Stimulated activated CD8-positive, alpha-beta memory T cell treated with anti-CD3 and anti-CD28 coated beads, Interleukin-4, amount 100 ng/mL, for 48 hours (primary cell): Measurements from ENCODE around the gene PID1.

Source experiments
- DNase-seq: peaks from one replicate; pipeline ENCODE4 v3.0.0-alpha.2; 2020

PID1 gene

DNA sequence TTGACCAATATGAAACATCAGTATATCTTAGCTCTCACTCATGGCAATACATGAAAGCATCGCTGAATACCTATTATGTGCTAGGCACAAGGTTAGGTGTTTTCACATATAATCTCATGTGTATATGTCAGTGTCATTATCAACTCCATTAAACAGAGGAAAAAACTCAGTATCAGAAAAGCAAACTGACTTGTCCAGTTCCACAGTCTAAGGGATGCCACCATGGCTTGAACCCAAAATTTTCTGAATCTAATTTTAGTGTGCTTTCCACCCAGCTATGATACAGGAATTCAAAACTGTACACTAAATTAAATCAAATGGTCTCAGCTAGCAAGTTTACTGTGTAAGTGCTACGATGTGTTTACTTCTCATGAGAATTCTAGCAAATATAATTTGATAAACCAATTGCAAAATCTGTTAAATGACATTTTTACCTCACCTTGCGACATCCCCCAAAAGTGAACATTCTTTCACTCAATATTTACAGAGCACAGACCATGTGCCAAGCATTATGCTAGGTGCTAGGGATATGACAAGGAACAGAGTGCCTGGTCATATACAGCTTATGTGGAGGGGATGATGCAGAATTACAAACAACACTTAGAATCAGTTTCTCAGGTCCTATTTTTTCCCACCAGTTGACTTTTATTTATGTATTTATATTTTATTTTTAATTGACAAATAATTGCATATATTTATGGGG, 211.6 kb downstream of the PID1 start:
- DNase-seq, result no peak

DNA sequence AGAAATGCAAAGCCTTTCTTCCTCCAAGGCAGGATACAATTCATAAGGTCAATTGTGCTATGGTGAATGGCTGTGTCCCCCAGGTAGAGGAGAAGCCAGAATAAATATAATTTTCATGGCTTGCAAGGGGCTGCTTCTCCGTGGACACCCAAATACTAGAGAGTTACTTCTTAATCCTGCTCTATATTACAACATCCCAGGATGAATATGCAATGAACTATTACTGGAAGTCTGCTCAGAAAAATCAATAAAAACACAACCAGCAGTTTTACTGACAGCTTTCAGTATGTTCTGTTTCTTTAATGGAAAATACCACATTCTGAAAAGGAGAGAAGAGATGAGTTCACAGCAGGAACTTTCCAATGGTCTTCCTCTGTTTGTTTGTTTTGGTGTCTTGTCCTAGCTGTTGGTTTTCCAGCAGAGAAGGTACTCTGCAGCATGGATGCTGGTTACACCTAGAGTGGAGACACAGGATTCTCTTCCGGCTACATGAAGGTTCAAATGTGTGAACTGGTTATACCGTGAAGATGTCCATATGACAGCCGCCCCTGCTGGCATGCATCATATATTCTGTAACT, 213.0 kb downstream of the PID1 start:
- DNase-seq, result no peak

GRCh38 chr2:229054311-229054710, 216.8 kb downstream of the PID1 start:
- no peak for DNase-seq

GRCh38 chr2:229051798-229052197, 219.3 kb downstream of the PID1 start:
- no peak for DNase-seq

DNA sequence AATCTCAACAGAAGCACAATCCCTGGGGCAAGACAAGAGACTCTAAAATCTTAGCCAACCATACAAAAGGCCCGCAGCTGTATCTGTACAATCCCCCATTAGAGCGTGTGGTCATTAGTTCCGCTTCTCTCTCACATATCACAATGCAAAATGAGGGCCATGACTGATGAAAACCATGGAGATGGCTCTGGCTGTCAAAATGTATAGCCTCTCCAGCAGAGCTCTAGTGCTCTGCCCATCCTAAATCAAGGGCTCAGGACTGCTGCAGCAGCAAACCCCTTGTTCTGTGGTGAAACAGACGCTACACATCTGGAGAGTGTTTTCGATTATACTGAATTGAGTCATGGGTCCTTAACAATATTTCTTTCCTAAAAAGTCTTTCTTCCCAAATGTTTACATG, 221.0 kb downstream of the PID1 start:
- DNase-seq, result no peak

DNA sequence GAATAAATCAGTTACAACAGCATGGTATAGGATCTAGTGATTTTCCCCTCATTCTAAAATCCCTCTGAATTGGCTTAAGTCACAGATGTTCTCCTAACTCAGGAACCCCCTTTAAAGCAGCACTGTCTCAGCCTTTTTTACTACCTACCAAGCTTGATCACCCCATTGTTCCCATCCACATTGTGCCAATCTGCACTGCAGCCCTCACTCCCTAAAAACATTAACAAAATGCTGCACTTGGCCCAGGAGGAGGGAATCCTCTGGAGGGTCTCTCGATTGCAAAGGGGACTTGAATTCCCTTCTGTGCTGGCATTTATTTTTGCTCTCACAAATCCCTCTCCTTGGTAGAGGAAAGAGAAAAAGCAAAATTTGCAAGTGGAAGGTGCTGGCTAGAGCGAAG, 223.0 kb downstream of the PID1 start:
- DNase-seq, result no peak

DNA sequence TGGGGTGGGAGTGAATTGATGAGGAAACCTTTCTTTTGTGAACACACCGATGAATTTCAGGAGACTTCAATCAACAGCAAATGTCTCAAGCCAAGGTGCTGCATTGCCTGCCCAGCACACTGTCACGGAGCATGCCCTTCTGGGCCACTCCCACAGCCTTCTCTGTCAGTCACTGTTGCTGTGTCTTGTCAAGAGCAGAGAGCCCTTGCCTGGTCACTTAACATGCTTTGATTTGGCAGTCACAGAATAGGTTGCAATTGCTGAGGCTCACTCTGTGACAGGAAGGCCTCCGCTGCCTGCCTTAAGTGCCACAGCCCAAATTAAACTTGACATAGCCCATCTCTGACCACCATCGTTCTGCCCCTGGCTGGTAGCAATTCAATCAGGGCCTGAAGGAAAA, 225.4 kb downstream of the PID1 start:
- no peak for DNase-seq

- no peak for DNase-seq
Measured at GRCh38 chr2:229044581-229044980, 226.5 kb downstream of the PID1 start.

DNA sequence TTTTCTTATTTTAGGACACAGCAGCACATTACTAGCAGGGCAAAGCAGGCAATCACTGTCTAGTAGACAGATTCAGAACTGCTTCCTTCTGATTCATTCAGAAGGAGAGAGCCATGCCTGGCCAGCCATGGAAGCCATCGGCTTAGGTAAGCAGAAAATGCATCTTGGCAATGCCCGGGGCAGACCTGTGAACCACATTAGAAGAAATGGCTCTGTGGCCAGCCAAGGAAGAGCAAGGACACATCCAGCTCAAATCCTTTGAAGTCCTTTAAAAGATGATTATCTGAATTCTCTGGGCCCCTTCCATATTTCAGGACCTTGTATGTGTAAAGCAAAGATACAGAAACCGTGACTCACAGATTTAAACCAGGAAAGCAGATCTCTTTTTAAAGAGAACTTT, 227.4 kb downstream of the PID1 start:
- no peak for DNase-seq

DNA sequence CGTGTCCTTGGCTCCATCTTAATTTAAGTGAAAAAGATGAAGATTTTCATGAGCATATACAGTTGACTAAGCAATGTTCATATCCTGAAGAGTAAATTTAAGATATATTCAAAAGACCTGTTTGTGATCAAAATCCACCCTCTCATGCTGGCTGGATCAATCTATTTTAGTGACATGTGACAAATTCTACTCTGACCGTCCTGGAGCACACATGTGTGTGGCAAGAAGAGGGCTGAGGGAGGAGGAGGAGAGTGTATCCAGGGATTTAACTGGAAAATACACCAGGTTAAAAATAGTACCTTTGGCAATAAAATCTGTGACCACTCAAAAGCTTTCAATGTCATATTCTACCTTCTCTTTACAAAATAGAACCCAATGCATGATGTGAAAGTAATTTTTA, 228.7 kb downstream of the PID1 start:
- DNase-seq, result no peak

DNA sequence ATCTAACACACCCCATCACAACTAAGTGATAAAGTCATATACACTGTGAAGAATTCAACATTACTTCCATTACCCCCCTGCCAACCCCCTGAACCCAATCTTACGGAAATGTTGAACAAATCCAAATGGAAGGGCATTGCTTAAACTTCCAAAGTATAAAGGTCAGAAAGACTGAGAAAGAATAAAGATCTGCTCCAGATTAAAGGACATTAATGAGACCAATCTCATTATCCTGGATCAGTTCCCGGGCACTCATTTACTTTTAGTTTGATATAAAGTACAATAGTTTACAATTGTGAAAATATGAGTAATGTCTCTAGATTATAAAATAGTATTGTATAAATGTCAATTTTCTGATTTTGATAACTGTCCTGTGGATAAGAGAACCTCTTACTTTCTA, 229.4 kb downstream of the PID1 start:
- DNase-seq, result no peak

DNA sequence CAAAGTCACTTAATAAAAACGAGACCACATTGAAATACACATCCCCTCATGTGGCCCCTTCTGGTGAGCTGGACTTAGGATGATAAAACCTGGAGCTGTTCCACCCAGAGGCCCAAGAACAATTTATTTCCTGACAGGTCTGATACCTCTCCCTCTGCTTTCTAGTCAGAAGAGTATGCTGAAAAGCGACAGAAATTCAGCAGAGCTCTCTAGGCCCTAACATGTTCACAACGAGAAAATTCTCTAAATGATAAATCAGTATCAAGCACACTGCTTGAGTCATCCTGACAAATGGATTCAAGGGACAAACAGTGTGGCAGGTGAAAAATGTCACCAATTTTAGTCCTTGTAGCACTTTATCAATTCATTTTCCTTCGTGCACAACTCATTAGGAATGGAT, 233.5 kb downstream of the PID1 start:
- DNase-seq, result no peak

GRCh38 chr2:229033816-229034215, 237.3 kb downstream of the PID1 start:
- no peak for DNase-seq

DNA sequence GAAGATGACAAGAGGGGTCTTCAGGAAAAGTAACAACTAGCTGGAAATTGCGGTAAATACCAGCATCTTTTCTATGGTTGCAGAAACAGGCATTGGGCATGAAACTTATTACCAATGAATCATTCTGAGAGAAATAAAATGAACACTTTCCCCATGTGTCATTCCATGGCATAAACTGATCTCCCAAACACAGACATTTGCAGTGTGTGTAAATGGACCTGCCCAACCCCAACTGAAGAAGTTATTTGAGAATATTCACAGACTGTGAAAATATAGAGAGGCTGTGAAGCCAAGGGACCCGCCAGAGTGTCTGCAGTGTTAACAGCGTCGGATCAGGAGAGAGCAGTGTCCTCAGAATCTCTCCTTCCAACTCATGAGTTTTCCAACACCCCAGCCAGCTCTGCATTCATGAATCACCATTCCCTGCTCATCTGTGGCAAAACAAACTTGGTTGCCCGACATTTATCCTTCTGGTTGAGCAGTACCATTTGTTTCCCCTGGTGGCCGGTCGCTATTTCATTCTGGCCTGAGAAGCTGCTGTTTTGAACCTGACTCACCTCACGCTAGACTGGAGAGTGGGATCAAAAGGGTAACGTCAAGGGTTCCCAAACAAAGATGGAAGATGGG, 238.4 kb downstream of the PID1 start:
- no peak for DNase-seq

- no peak for DNase-seq
Measured at GRCh38 chr2:229027353-229028105, 243.6 kb downstream of the PID1 start.

DNA sequence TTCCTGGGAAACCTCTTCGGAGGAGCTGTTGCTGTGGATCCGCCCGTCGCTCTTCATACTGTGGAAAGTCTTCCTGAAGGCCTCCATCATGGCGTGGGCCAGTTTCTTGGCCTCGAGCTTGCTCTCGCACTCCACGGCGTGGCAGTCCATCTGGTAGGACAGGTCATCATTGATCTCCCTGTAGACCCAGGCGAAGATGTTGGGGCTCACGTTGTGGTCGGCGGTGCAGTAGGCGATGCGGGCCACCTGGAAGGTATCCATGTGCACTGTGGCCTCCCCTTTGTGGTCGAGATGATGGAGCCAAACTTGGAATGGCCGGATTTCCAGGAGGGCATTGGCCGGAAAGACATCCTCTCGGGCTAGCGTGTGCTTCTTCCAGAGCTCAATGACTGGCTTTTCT, 245.4 kb downstream of the PID1 start:
- DNase-seq, result no peak

DNA sequence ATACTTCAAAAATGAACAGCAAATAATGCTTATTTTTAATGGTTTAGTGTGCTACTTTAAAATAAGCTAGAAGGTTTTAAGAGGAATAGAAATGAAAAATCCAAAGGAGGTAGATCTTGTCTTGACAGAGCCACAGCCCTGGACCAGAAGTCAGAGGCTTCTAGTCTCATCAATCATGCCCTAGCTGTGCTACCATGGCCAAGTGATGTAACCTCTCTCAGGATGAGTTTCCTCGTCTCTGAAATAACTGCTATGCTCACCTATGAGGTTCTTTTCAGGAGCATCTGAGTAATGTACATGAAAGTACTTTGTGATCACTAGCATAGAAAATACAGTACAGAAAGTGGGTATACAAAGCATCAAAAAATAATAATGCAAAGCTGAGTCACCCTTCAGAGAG, 248.4 kb downstream of the PID1 start:
- no peak for DNase-seq

- DNase-seq, result no peak
Measured at GRCh38 chr2:229022071-229022470, 249.0 kb downstream of the PID1 start.

- no peak for DNase-seq
Measured at GRCh38 chr2:229009816-229010215, 261.3 kb downstream of the PID1 start.

- DNase-seq, result no peak
Measured at GRCh38 chr2:229003256-229003655, 267.8 kb downstream of the PID1 start.

- no peak for DNase-seq
Measured at GRCh38 chr2:229001196-229001595, 269.9 kb downstream of the PID1 start.

- no peak for DNase-seq
Measured at GRCh38 chr2:228999326-228999725, 271.8 kb downstream of the PID1 start.

- no peak for DNase-seq
Measured at GRCh38 chr2:228988786-228989185, 282.3 kb downstream of the PID1 start.
